SK-N-SH treated with all-trans-retinoic acid at 6 μM for 48 hours (cell line): ENCODE data around the gene LRRC8A.

Experiments
- ATAC-seq: fragments of 200-7000 bp; cut with Tn5 transposase; 3 replicates; pipeline ENCODE4 v1.9.1; 2020; ENCODE audit warnings: mild to moderate bottlenecking, moderate library complexity
- ARNTL ChIP-seq: fragments of 450-650 bp; formaldehyde crosslinking; IDR thresholded peaks from 2 replicates; pipeline ENCODE4 v1.5.0; 2020; ENCODE audit warnings: low read depth, mild to moderate bottlenecking, moderate library complexity, borderline replicate concordance
- BACH2 ChIP-seq: fragments of 250-450 bp; sonication (Bioruptor Pico); IDR thresholded peaks from 2 replicates; pipeline ENCODE4 v1.9.0; 2021; ENCODE audit warnings: mild to moderate bottlenecking, borderline replicate concordance
- CSDC2 ChIP-seq: fragments of 250-450 bp; sonication (Bioruptor Pico); IDR thresholded peaks from 2 replicates; pipeline ENCODE4 v1.5.0; 2020; ENCODE audit warnings: mild to moderate bottlenecking, moderate library complexity
- ESRRG ChIP-seq: fragments of 250-450 bp; sonication (Bioruptor Pico); IDR thresholded peaks from 2 replicates; pipeline ENCODE4 v1.6.1; 2021; ENCODE audit warnings: mild to moderate bottlenecking
- GLIS3 ChIP-seq: fragments of 250-450 bp; sonication (Bioruptor Pico); IDR thresholded peaks from 2 replicates; pipeline ENCODE4 v1.5.0; 2020; ENCODE audit warnings: mild to moderate bottlenecking, moderate library complexity
- ISL1 ChIP-seq: fragments of 250-450 bp; sonication (Bioruptor Pico); IDR thresholded peaks from 2 replicates; pipeline ENCODE4 v2.1.2; 2022; ENCODE audit warnings: mild to moderate bottlenecking, moderate library complexity
- OSR1 ChIP-seq: fragments of 250-450 bp; sonication (Bioruptor Pico); IDR thresholded peaks from 2 replicates; pipeline ENCODE4 v1.8.0; 2022; ENCODE audit warnings: moderate library complexity, mild to moderate bottlenecking, inconsistent platforms
- RARB ChIP-seq: fragments of 250-450 bp; sonication (Bioruptor Pico); IDR thresholded peaks from 2 replicates; pipeline ENCODE4 v1.8.0; 2021; ENCODE audit warnings: mild to moderate bottlenecking, moderate library complexity
- SNAI2 ChIP-seq: fragments of 250-450 bp; sonication (Bioruptor Pico); IDR thresholded peaks from 2 replicates; pipeline ENCODE4 v1.5.0; 2020; ENCODE audit warnings: mild to moderate bottlenecking, moderate library complexity
- TCF4 ChIP-seq: fragments of 250-450 bp; sonication (Bioruptor Pico); IDR thresholded peaks from 2 replicates; pipeline ENCODE4 v1.8.0; 2021; ENCODE audit warnings: mild to moderate bottlenecking, moderate library complexity, borderline replicate concordance
- ZC3H10 ChIP-seq: fragments of 250-450 bp; sonication (Bioruptor Pico); IDR thresholded peaks from 2 replicates; pipeline ENCODE4 v1.5.1; 2021; ENCODE audit warnings: mild to moderate bottlenecking, moderate library complexity
- ZFP3 ChIP-seq: fragments of 250-450 bp; sonication (Bioruptor Pico); IDR thresholded peaks from 2 replicates; pipeline ENCODE4 v1.5.0; 2020; ENCODE audit warnings: mild to moderate bottlenecking, moderate library complexity
- ZFP30 ChIP-seq: fragments of 450-650 bp; formaldehyde crosslinking; IDR thresholded peaks from 2 replicates; pipeline ENCODE4 v1.5.0; 2022; ENCODE audit warnings: mild to moderate bottlenecking, moderate library complexity
- ZNF565 ChIP-seq: fragments of 450-650 bp; formaldehyde crosslinking; conservative IDR thresholded peaks from 2 replicates; pipeline ENCODE4 v1.5.0; 2020; ENCODE audit warnings: low read depth, mild to moderate bottlenecking, moderate library complexity
- ZNF70 ChIP-seq: fragments of 450-650 bp; formaldehyde crosslinking; IDR thresholded peaks from 2 replicates; pipeline ENCODE4 v1.5.0; 2020; ENCODE audit warnings: mild to moderate bottlenecking, moderate library complexity
- ZNF8 ChIP-seq: fragments of 450-650 bp; formaldehyde crosslinking; IDR thresholded peaks from 2 replicates; pipeline ENCODE4 v1.5.0; 2020; ENCODE audit warnings: mild to moderate bottlenecking, moderate library complexity
- TF ChIP-seq, protein P1 (sequence below): fragments of 250-450 bp; sonication (Bioruptor Pico); IDR thresholded peaks from 2 replicates; pipeline ENCODE4 v1.8.0; 2021; ENCODE audit warnings: low read depth, mild to moderate bottlenecking, moderate library complexity, borderline replicate concordance
- TF ChIP-seq, protein P2 (sequence below): fragments of 250-450 bp; sonication (Bioruptor Pico); IDR thresholded peaks from 2 replicates; pipeline ENCODE4 v1.5.1; 2020; ENCODE audit warnings: low read depth, mild to moderate bottlenecking, moderate library complexity
- TF ChIP-seq, protein P3 (sequence below): fragments of 250-450 bp; sonication (Bioruptor Pico); IDR thresholded peaks from 2 replicates; pipeline ENCODE4 v1.5.0; 2020; ENCODE audit warnings: mild to moderate bottlenecking, moderate library complexity
- TF ChIP-seq, protein P4 (sequence below): fragments of 250-450 bp; sonication (Bioruptor Pico); IDR thresholded peaks from 2 replicates; pipeline ENCODE4 v1.8.0; 2020; ENCODE audit warnings: mild to moderate bottlenecking, moderate library complexity, borderline replicate concordance
- TF ChIP-seq, protein P5 (sequence below): fragments of 250-450 bp; sonication (Bioruptor Pico); IDR thresholded peaks from 2 replicates; pipeline ENCODE4 v1.5.1; 2021; ENCODE audit warnings: mild to moderate bottlenecking, moderate library complexity

The LRRC8A gene

DNA sequence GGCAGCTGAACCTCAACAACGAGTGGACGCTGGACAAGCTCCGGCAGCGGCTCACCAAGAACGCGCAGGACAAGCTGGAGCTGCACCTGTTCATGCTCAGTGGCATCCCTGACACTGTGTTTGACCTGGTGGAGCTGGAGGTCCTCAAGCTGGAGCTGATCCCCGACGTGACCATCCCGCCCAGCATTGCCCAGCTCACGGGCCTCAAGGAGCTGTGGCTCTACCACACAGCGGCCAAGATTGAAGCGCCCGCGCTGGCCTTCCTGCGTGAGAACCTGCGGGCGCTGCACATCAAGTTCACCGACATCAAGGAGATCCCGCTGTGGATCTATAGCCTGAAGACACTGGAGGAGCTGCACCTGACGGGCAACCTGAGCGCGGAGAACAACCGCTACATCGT is 26.4 kb downstream of the LRRC8A start:
- TF ChIP-seq, protein P1, sequence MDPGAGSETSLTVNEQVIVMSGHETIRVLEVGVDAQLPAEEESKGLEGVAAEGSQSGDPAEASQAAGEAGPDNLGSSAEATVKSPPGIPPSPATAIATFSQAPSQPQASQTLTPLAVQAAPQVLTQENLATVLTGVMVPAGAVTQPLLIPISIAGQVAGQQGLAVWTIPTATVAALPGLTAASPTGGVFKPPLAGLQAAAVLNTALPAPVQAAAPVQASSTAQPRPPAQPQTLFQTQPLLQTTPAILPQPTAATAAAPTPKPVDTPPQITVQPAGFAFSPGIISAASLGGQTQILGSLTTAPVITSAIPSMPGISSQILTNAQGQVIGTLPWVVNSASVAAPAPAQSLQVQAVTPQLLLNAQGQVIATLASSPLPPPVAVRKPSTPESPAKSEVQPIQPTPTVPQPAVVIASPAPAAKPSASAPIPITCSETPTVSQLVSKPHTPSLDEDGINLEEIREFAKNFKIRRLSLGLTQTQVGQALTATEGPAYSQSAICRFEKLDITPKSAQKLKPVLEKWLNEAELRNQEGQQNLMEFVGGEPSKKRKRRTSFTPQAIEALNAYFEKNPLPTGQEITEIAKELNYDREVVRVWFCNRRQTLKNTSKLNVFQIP, result no peak
- TF ChIP-seq ZFP30 (no peak), ARNTL (no peak), ZNF70 (CRISPR knock-in tag) (no peak), ZFP3 (CRISPR knock-in tag) (no peak), ISL1 (no peak), SNAI2 (CRISPR knock-in tag) (no peak), RARB (CRISPR knock-in tag) (no peak), ZNF565 (CRISPR knock-in tag) (no peak), ZC3H10 (no peak), TCF4 (CRISPR knock-in tag) (no peak), CSDC2 (no peak), OSR1 (no peak), ESRRG (CRISPR knock-in tag) (no peak), ZNF8 (CRISPR knock-in tag) (no peak)
- TF ChIP-seq, protein P2, sequence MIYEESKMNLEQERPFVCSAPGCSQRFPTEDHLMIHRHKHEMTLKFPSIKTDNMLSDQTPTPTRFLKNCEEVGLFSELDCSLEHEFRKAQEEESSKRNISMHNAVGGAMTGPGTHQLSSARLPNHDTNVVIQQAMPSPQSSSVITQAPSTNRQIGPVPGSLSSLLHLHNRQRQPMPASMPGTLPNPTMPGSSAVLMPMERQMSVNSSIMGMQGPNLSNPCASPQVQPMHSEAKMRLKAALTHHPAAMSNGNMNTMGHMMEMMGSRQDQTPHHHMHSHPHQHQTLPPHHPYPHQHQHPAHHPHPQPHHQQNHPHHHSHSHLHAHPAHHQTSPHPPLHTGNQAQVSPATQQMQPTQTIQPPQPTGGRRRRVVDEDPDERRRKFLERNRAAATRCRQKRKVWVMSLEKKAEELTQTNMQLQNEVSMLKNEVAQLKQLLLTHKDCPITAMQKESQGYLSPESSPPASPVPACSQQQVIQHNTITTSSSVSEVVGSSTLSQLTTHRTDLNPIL, result no peak
- TF ChIP-seq, protein P3, sequence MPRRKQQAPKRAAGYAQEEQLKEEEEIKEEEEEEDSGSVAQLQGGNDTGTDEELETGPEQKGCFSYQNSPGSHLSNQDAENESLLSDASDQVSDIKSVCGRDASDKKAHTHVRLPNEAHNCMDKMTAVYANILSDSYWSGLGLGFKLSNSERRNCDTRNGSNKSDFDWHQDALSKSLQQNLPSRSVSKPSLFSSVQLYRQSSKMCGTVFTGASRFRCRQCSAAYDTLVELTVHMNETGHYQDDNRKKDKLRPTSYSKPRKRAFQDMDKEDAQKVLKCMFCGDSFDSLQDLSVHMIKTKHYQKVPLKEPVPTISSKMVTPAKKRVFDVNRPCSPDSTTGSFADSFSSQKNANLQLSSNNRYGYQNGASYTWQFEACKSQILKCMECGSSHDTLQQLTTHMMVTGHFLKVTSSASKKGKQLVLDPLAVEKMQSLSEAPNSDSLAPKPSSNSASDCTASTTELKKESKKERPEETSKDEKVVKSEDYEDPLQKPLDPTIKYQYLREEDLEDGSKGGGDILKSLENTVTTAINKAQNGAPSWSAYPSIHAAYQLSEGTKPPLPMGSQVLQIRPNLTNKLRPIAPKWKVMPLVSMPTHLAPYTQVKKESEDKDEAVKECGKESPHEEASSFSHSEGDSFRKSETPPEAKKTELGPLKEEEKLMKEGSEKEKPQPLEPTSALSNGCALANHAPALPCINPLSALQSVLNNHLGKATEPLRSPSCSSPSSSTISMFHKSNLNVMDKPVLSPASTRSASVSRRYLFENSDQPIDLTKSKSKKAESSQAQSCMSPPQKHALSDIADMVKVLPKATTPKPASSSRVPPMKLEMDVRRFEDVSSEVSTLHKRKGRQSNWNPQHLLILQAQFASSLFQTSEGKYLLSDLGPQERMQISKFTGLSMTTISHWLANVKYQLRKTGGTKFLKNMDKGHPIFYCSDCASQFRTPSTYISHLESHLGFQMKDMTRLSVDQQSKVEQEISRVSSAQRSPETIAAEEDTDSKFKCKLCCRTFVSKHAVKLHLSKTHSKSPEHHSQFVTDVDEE (CRISPR knock-in tag), result no peak
- TF ChIP-seq, protein P4, sequence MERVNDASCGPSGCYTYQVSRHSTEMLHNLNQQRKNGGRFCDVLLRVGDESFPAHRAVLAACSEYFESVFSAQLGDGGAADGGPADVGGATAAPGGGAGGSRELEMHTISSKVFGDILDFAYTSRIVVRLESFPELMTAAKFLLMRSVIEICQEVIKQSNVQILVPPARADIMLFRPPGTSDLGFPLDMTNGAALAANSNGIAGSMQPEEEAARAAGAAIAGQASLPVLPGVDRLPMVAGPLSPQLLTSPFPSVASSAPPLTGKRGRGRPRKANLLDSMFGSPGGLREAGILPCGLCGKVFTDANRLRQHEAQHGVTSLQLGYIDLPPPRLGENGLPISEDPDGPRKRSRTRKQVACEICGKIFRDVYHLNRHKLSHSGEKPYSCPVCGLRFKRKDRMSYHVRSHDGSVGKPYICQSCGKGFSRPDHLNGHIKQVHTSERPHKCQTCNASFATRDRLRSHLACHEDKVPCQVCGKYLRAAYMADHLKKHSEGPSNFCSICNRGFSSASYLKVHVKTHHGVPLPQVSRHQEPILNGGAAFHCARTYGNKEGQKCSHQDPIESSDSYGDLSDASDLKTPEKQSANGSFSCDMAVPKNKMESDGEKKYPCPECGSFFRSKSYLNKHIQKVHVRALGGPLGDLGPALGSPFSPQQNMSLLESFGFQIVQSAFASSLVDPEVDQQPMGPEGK (CRISPR knock-in tag), result no peak
- TF ChIP-seq, protein P5, sequence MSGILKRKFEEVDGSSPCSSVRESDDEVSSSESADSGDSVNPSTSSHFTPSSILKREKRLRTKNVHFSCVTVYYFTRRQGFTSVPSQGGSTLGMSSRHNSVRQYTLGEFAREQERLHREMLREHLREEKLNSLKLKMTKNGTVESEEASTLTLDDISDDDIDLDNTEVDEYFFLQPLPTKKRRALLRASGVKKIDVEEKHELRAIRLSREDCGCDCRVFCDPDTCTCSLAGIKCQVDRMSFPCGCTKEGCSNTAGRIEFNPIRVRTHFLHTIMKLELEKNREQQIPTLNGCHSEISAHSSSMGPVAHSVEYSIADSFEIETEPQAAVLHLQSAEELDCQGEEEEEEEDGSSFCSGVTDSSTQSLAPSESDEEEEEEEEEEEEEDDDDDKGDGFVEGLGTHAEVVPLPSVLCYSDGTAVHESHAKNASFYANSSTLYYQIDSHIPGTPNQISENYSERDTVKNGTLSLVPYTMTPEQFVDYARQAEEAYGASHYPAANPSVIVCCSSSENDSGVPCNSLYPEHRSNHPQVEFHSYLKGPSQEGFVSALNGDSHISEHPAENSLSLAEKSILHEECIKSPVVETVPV (CRISPR knock-in tag), result no peak
- no peak for ATAC-seq

DNA sequence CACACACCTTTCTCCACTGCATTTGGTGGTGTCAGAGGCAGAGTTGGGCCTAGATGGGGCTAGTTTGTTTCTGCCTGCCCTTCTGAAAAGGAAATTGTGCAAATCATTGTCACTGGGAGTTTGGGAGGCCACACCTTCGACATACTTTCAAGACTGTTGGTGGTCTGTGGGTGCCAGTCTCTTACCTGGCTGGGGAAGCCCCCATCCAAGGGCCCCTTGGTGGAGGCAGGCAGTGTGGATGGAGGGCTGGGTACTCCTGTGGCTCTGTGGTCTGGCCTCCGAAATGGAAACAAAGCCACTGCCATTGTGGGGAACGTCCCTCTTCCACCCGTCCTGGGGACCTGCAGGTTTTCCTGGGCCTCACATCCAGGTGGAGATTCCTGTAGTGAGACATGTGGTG is 27.9 kb downstream of the LRRC8A start:
- ATAC-seq, result no peak
- TF ChIP-seq, protein P5 (CRISPR knock-in tag), result no peak
- TF ChIP-seq RARB (CRISPR knock-in tag) (no peak), ESRRG (CRISPR knock-in tag) (no peak), ZNF8 (CRISPR knock-in tag) (no peak), SNAI2 (CRISPR knock-in tag) (no peak), ARNTL (no peak), BACH2 (no peak), GLIS3 (CRISPR knock-in tag) (no peak), ISL1 (no peak)
- TF ChIP-seq, protein P3 (CRISPR knock-in tag), result no peak
